ENCODE results near the gene PREX1. TPM values are rescaled to one million over a fixed set of nuclear protein-coding genes. Genes with fewer than 3 reads are reported as not detected.
A peak's percentile ranks its signal among the peaks of the same experiment; 100 is the strongest.

PREX1 gene
- total RNA-seq, 3 donors from 2014 or later: 53.1 to 84.2 (median 65.1) TPM

GRCh38 chr20:48584391-48585060 is 243.3 kb downstream of the PREX1 start:
- H3K27ac ChIP-seq: no peak overlapping the region
- no peaks in the 10 kb centered on the region for H3K9me3 ChIP-seq
- no peaks in the 10 kb centered on the region for H3K4me1 ChIP-seq
- H3K27me3 ChIP-seq: peaks cover 0 to 13% of the 10 kb centered on the region in 2 donors
- DNase-seq (ENCODE audit: low spot score in 2 of 2): no peak
- H3K36me3 ChIP-seq: no peaks in the 10 kb centered on the region
- intact Hi-C loops (cut with DNase I; ENCODE audit: low total_unique reads): no loop called here
- no peak overlapping the region for H3K4me3 ChIP-seq
- TF ChIP-seq POLR2AphosphoS5 (IDR thresholded peaks at IDR 0.05): no peak
- no peak for TF ChIP-seq POLR2A (IDR thresholded peaks at IDR 0.05)
- TF ChIP-seq CTCF (IDR thresholded peaks at IDR 0.05): no peak

DNA sequence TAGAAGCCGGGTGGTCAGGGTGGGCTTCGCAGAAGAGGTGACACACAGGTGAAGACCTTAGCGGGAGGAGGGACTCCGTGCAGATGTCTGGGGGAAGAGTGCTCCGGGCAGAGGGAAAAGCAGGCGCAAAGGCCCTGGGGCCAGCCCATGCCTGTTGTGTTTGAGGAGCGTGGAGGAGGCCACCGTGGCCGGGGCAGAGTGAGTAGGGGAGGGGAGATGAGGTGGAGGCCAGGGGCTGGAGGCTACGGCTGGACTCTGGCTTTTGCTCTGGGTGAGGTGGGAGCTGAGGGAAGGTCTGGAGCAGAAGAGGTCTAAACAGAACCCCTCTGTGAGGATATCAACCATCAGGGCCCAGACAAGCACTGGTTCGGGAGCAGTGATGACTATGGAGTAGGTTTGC is 244.0 kb downstream of the PREX1 start:
- no peak for DNase-seq (ENCODE audit: low spot score in 2 of 2)
- Histone ChIP-seq H3K4me1 (no peaks in the 10 kb centered on the region), H3K27ac (no peak overlapping the region), H3K9me3 (no peaks in the 10 kb centered on the region), H3K36me3 (no peaks in the 10 kb centered on the region), H3K4me3 (no peak overlapping the region), H3K27me3 (peaks cover 0 to 13% of the 10 kb centered on the region in 2 donors)
- TF ChIP-seq CTCF (IDR thresholded peaks at IDR 0.05) (no peak), POLR2AphosphoS5 (IDR thresholded peaks at IDR 0.05) (no peak), POLR2A (IDR thresholded peaks at IDR 0.05) (no peak)
- intact Hi-C loops (cut with DNase I; ENCODE audit: low total_unique reads): no loop called here

- H3K27me3 ChIP-seq: peaks cover 0 to 13% of the 10 kb centered on the region in 2 donors
- no peaks in the 10 kb centered on the region for H3K36me3 ChIP-seq
- no peak overlapping the region for H3K27ac ChIP-seq
- TF ChIP-seq POLR2AphosphoS5 (IDR thresholded peaks at IDR 0.05) (no peak), POLR2A (IDR thresholded peaks at IDR 0.05) (no peak), CTCF (IDR thresholded peaks at IDR 0.05) (no peak)
- H3K4me3 ChIP-seq: no peak overlapping the region
- intact Hi-C loops (cut with DNase I; ENCODE audit: low total_unique reads): no loop called here
- no peaks in the 10 kb centered on the region for H3K4me1 ChIP-seq
- DNase-seq (ENCODE audit: low spot score in 2 of 2): peak in 1 of 2 donors; percentile 17
- no peaks in the 10 kb centered on the region for H3K9me3 ChIP-seq
Observed at GRCh38 chr20:48583171-48583570, 244.6 kb downstream of the PREX1 start.

GRCh38 chr20:48582673-48582985 is 245.2 kb downstream of the PREX1 start:
- intact Hi-C loops (cut with DNase I; ENCODE audit: low total_unique reads): no loop called here
- peak in 1 of 2 donors; percentile 7 for DNase-seq (ENCODE audit: low spot score in 2 of 2)
- no peak for TF ChIP-seq POLR2AphosphoS5 (IDR thresholded peaks at IDR 0.05)
- TF ChIP-seq CTCF (IDR thresholded peaks at IDR 0.05): no peak
- no peak for TF ChIP-seq POLR2A (IDR thresholded peaks at IDR 0.05)
- no peaks in the 10 kb centered on the region for H3K36me3 ChIP-seq
- H3K27ac ChIP-seq: no peak overlapping the region
- H3K9me3 ChIP-seq: no peaks in the 10 kb centered on the region
- H3K27me3 ChIP-seq: peaks cover 0 to 17% of the 10 kb centered on the region in 2 donors
- H3K4me1 ChIP-seq: no peaks in the 10 kb centered on the region
- no peak overlapping the region for H3K4me3 ChIP-seq

DNA sequence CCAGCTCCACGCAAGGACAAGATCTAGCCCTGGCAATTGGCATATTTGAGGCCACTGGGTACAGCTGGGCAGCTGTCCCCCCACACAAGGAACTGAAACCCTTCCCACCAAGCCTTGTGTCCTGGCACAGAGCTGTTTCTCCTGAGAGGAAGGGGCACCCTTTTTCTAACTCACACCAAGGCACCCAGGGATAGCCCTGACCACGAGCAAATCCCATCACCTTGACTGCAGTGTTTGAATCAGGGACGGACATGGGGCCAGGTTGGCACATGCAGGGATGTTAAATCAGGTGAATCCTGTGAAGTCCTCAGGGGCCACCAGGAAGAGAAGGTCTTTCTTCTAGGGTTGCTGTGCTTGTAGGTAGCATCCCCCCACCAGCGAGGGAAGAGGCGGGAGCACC is 246.6 kb downstream of the PREX1 start:
- no peak overlapping the region for H3K4me3 ChIP-seq
- H3K9me3 ChIP-seq: no peaks in the 10 kb centered on the region
- H3K27me3 ChIP-seq: peaks cover 0 to 21% of the 10 kb centered on the region in 2 donors
- no peaks in the 10 kb centered on the region for H3K4me1 ChIP-seq
- intact Hi-C loops (cut with DNase I; ENCODE audit: low total_unique reads): no loop called here
- DNase-seq (ENCODE audit: low spot score in 2 of 2): no peak
- H3K27ac ChIP-seq: no peak overlapping the region
- TF ChIP-seq POLR2AphosphoS5 (IDR thresholded peaks at IDR 0.05): no peak
- TF ChIP-seq POLR2A (IDR thresholded peaks at IDR 0.05): no peak
- TF ChIP-seq CTCF (IDR thresholded peaks at IDR 0.05): no peak
- no peaks in the 10 kb centered on the region for H3K36me3 ChIP-seq
